ENCODE measurements around the gene MYEF2. TPM values are rescaled to one million over a fixed set of nuclear protein-coding genes. Genes with fewer than 3 reads are reported as not detected.

The MYEF2 gene
- polyA plus RNA-seq, 3 donors, result 0.37 TPM; not detected in 2

DNA sequence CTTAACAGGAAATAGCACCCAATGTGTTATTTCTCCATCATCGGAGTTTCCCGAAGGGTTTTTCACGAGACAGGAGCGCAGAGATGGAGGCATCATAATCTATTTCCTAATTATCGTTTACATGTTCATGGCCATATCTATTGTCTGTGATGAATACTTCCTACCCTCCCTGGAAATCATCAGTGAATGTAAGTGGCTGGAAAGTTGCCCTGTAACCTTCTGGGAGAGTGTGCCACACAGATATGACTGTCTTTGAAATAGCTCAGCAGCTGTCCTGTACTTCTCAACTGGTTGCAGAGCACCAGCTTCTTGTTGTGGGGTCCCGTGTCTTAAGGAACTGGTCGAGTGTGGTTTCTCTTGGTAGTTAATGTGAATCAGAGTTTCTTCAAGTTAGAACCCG, 56.2 kb downstream of the MYEF2 start:
- intact Hi-C loops (cut with micrococcal nuclease), result no loop called here
- TF ChIP-seq, protein P1, sequence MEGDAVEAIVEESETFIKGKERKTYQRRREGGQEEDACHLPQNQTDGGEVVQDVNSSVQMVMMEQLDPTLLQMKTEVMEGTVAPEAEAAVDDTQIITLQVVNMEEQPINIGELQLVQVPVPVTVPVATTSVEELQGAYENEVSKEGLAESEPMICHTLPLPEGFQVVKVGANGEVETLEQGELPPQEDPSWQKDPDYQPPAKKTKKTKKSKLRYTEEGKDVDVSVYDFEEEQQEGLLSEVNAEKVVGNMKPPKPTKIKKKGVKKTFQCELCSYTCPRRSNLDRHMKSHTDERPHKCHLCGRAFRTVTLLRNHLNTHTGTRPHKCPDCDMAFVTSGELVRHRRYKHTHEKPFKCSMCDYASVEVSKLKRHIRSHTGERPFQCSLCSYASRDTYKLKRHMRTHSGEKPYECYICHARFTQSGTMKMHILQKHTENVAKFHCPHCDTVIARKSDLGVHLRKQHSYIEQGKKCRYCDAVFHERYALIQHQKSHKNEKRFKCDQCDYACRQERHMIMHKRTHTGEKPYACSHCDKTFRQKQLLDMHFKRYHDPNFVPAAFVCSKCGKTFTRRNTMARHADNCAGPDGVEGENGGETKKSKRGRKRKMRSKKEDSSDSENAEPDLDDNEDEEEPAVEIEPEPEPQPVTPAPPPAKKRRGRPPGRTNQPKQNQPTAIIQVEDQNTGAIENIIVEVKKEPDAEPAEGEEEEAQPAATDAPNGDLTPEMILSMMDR (IDR thresholded peaks at IDR 0.05), result no peak

DNA sequence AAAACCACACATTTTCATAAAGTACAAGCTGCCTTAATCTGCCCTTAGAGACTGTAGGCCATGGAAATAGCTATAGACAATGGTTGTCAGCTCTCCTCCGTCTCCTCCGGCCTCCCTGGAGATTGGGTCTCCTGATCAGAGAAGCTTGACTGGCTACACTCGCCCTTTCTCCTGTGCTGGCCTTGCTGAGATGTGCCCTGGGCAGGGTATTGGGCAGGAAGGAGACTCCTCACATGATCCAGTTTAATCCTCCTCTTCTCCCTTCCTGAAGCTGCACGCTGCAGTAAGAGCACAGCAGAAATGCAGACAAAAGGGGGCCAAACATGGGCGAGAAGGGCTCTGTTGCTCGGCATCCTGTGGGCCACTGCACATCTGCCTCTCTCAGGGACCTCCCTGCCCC, 57.4 kb downstream of the MYEF2 start, which contains the start of gene SLC24A5:
Gene SLC24A5 (plus strand): TSS at position 246 of the 400 bp plus-strand sequence. CDS start 55 bp downstream, at position 301.
- no peaks in the 10 kb centered on the region for H3K27me3 ChIP-seq (ENCODE audit: control insufficient read depth in 2 of 2, insufficient read depth in 2 of 2, low read length in 2 of 2)
- no peak within 1 kb of the TSS for H3K4me2 ChIP-seq (replicated peaks; ENCODE audit: extremely low read depth, low read length, poor library complexity, severe bottlenecking)
- H3K9ac ChIP-seq (ENCODE audit: insufficient read depth, low read length, poor library complexity, severe bottlenecking), result no peak within 1 kb of the TSS
- H3K4me3 ChIP-seq (replicated peaks in 1 of 3; ENCODE audit: low read depth in 2 of 3, low read length in 3 of 3), result no peak within 1 kb of the TSS
- no peaks in the 10 kb centered on the region for H3K4me1 Mint-ChIP-seq
- H3K79me2 ChIP-seq (ENCODE audit: insufficient read depth, low read length), result no peaks in the 10 kb centered on the region
- no peaks in the 10 kb centered on the region for H3K36me3 Mint-ChIP-seq
- H4K20me1 ChIP-seq (ENCODE audit: insufficient read depth, low read length), result no peaks in the 10 kb centered on the region
- no peak within 1 kb of the TSS for H3K27ac ChIP-seq (ENCODE audit: low read depth in 1 of 2, low read length in 2 of 2)
- TF ChIP-seq, protein P1 (IDR thresholded peaks at IDR 0.05), result no peak
- no peaks in the 10 kb centered on the region for H3K4me1 ChIP-seq (ENCODE audit: control insufficient read depth in 1 of 2, insufficient read depth in 2 of 2, low read length in 2 of 2)
- no peak for DNase-seq
- peaks cover 2 to 8% (median 6%) of the 10 kb centered on the region in 3 donors for H3K27me3 Mint-ChIP-seq (ENCODE audit: low read depth in 3 of 3)
- peak within 1 kb of the TSS in 1 of 7 donors; percentile 6 for H3K27ac Mint-ChIP-seq
- intact Hi-C loops (cut with micrococcal nuclease), result no loop called here
- peaks cover 0 to 2% (median 0%) of the 10 kb centered on the region in 7 donors for H3K9me3 Mint-ChIP-seq
- 92% methylated on average over 4 of the region's 6 CpGs for WGBS (ENCODE audit: insufficient coverage)
- no peak within 1 kb of the TSS for H2AFZ ChIP-seq (ENCODE audit: insufficient read depth, low read depth, low read length, poor library complexity, severe bottlenecking)
- no peaks in the 10 kb centered on the region for H3K9me3 ChIP-seq (replicated peaks in 1 of 2; ENCODE audit: control insufficient read depth in 1 of 2, insufficient read depth in 1 of 2, low read length in 2 of 2)
- H3K36me3 ChIP-seq (replicated peaks in 1 of 2; ENCODE audit: control insufficient read depth in 1 of 2, insufficient read depth in 2 of 2, low read length in 2 of 2), result no peaks in the 10 kb centered on the region
- no peak within 1 kb of the TSS for H3K4me3 Mint-ChIP-seq

More for the DNA sequence above, 56.2 kb downstream of the MYEF2 start:
- H4K20me1 ChIP-seq (ENCODE audit: insufficient read depth, low read length), result no peaks in the 10 kb centered on the region
- H3K36me3 Mint-ChIP-seq, result no peaks in the 10 kb centered on the region
- no peak overlapping the region for H3K27ac Mint-ChIP-seq
- no peak overlapping the region for H2AFZ ChIP-seq (ENCODE audit: insufficient read depth, low read depth, low read length, poor library complexity, severe bottlenecking)
- H3K9me3 Mint-ChIP-seq, result peaks cover 0 to 2% (median 0%) of the 10 kb centered on the region in 7 donors
- H3K27ac ChIP-seq (ENCODE audit: low read depth in 1 of 2, low read length in 2 of 2), result no peak overlapping the region
- H3K4me3 Mint-ChIP-seq, result no peak overlapping the region
- no peak overlapping the region for H3K4me3 ChIP-seq (replicated peaks in 1 of 3; ENCODE audit: low read depth in 2 of 3, low read length in 3 of 3)
- H3K4me1 ChIP-seq (ENCODE audit: control insufficient read depth in 1 of 2, insufficient read depth in 2 of 2, low read length in 2 of 2), result no peaks in the 10 kb centered on the region
- H3K79me2 ChIP-seq (ENCODE audit: insufficient read depth, low read length), result no peaks in the 10 kb centered on the region
- H3K4me2 ChIP-seq (replicated peaks; ENCODE audit: extremely low read depth, low read length, poor library complexity, severe bottlenecking), result no peak overlapping the region
- DNase-seq, result no peak
- H3K9ac ChIP-seq (ENCODE audit: insufficient read depth, low read length, poor library complexity, severe bottlenecking), result no peak overlapping the region
- H3K27me3 Mint-ChIP-seq (ENCODE audit: low read depth in 3 of 3), result peaks cover 0 to 9% (median 8%) of the 10 kb centered on the region in 3 donors
- 90% methylated on average over 2 of the region's 8 CpGs for WGBS (ENCODE audit: insufficient coverage)
- no peaks in the 10 kb centered on the region for H3K9me3 ChIP-seq (replicated peaks in 1 of 2; ENCODE audit: control insufficient read depth in 1 of 2, insufficient read depth in 1 of 2, low read length in 2 of 2)
- H3K4me1 Mint-ChIP-seq, result no peaks in the 10 kb centered on the region
- H3K27me3 ChIP-seq (ENCODE audit: control insufficient read depth in 2 of 2, insufficient read depth in 2 of 2, low read length in 2 of 2), result no peaks in the 10 kb centered on the region
- no peaks in the 10 kb centered on the region for H3K36me3 ChIP-seq (replicated peaks in 1 of 2; ENCODE audit: control insufficient read depth in 1 of 2, insufficient read depth in 2 of 2, low read length in 2 of 2)
